Measurements from ENCODE around the gene KRTAP27-1. TPM values are rescaled to one million over a fixed set of nuclear protein-coding genes. Genes with fewer than 3 reads are reported as not detected.

The KRTAP27-1 gene
- polyA plus RNA-seq, 1 donor (not counting 4 experiments of a cell fraction or from before 2014, with no cell fraction given): not detected

DNA sequence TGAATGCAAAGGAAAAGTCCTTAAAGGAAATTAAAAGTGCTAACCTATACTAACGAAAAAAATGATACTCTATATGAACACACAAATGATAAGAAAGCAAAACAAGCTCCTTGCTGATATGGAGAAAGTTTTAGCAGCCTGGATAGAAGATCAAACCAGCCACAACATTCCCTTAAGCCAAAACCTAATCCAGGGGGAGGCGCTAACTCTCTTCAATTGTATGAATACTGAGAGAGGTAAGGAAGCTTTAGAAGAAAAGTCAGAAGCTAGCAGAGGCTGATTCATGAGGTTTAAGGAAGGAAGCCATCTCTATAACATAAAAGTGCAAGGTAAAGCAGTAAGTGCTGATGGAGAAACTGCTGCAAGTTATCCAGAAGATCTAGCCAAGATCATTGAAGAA, 7.5 kb upstream of the KRTAP27-1 start:
- FAIRE-seq (no peak), DNase-seq (ENCODE audit: low read depth, low spot score) (no peak)
- no peak overlapping the region for H2AFZ ChIP-seq (ENCODE audit: control insufficient read depth, low read length)
- H3K4me2 ChIP-seq (ENCODE audit: control insufficient read depth, extremely low read depth, insufficient read depth, low read depth, low read length): no peak overlapping the region
- no peaks in the 10 kb centered on the region for H3K4me1 ChIP-seq (ENCODE audit: control insufficient read depth, extremely low read depth, insufficient read depth, low read length)
- H4K20me1 ChIP-seq (ENCODE audit: control insufficient read depth, extremely low read depth, insufficient read depth, low read length): no peaks in the 10 kb centered on the region
- dilution Hi-C loops (cut with MboI; ENCODE audit: extremely low pct_ligation_motif_present, low sequenced_read_pairs): no loop called here
- H3K4me3 ChIP-seq (ENCODE audit: control insufficient read depth in 2 of 3, extremely low read depth in 1 of 3, insufficient read depth in 2 of 3, low read depth in 1 of 3, low read length in 3 of 3): no peak overlapping the region
- no peaks in the 10 kb centered on the region for H3K9me3 ChIP-seq (ENCODE audit: control insufficient read depth, low read depth, low read length)
- no peaks in the 10 kb centered on the region for H3K36me3 ChIP-seq (ENCODE audit: control insufficient read depth in 2 of 2, extremely low read depth in 1 of 2, insufficient read depth in 2 of 2, low read length in 2 of 2)
- H3K9ac ChIP-seq (ENCODE audit: control insufficient read depth, extremely low read depth, insufficient read depth, low read length): no peak overlapping the region
- no peak for TF ChIP-seq EZH2 (IDR thresholded peaks at IDR 0.05; ENCODE audit: low read length)
- TF ChIP-seq, protein P1, sequence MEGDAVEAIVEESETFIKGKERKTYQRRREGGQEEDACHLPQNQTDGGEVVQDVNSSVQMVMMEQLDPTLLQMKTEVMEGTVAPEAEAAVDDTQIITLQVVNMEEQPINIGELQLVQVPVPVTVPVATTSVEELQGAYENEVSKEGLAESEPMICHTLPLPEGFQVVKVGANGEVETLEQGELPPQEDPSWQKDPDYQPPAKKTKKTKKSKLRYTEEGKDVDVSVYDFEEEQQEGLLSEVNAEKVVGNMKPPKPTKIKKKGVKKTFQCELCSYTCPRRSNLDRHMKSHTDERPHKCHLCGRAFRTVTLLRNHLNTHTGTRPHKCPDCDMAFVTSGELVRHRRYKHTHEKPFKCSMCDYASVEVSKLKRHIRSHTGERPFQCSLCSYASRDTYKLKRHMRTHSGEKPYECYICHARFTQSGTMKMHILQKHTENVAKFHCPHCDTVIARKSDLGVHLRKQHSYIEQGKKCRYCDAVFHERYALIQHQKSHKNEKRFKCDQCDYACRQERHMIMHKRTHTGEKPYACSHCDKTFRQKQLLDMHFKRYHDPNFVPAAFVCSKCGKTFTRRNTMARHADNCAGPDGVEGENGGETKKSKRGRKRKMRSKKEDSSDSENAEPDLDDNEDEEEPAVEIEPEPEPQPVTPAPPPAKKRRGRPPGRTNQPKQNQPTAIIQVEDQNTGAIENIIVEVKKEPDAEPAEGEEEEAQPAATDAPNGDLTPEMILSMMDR (optimal IDR thresholded peaks at IDR 0.05 in 1 of 3, IDR thresholded peaks at IDR 0.05 in 1 of 3, conservative IDR thresholded peaks at IDR 0.05 in 1 of 3; ENCODE audit: extremely low read depth in 1 of 3, insufficient read depth in 2 of 3, low read length in 3 of 3): no peak
- no peak overlapping the region for H3K27ac ChIP-seq (ENCODE audit: control insufficient read depth, insufficient read depth, low read length)
- H3K9me1 ChIP-seq (ENCODE audit: control insufficient read depth, extremely low read depth, insufficient read depth, low read length): no peaks in the 10 kb centered on the region
- no peaks in the 10 kb centered on the region for H3K27me3 ChIP-seq (ENCODE audit: control insufficient read depth, extremely low read depth, insufficient read depth, low read length)
- no peaks in the 10 kb centered on the region for H3K79me2 ChIP-seq (ENCODE audit: control insufficient read depth, insufficient read depth, low read length)

DNA sequence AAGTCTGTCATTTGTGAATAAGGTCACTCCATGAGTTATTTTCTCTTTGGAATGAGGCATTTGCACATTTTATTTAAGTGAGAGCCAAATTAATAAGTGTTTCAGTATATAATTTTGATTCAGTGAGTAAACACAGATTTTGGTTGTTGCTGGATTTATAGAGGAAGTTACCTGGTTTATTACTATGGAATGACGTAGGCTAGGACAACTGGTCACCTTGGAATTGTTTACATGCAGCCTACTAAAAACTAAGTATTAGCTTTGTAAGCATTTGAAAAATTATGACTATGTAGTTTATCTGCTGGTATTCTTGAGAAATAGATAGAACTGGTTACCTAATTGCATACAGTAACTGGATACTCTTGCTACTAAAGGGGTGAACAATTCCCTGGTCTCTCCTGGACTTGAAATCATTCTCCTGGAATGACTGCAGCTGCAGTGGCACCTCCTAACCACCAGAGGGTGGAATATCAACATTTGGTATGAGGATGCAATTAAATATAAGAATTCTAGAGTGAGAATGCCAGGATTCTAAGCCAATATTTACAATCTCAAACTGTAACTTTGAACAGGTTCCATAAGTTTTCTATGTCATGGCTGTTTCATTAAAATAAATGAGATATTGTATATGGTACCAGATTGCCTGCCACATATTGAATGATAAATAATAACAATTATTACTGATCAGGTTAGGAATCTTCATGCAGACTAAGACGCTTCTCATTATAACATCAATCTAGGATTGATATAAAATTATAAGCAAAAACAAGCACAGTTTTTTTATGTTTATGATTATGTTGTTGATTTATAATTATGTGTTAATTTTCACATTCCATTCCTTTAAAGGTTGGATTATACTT, 3.5 kb upstream of the KRTAP27-1 start:
- no peaks in the 10 kb centered on the region for H3K79me2 ChIP-seq (ENCODE audit: control insufficient read depth, insufficient read depth, low read length)
- no peak overlapping the region for H3K4me3 ChIP-seq (ENCODE audit: control insufficient read depth in 2 of 3, extremely low read depth in 1 of 3, insufficient read depth in 2 of 3, low read depth in 1 of 3, low read length in 3 of 3)
- FAIRE-seq (no peak), DNase-seq (ENCODE audit: low read depth, low spot score) (no peak)
- TF ChIP-seq, protein P1 (optimal IDR thresholded peaks at IDR 0.05 in 1 of 3, IDR thresholded peaks at IDR 0.05 in 1 of 3, conservative IDR thresholded peaks at IDR 0.05 in 1 of 3; ENCODE audit: extremely low read depth in 1 of 3, insufficient read depth in 2 of 3, low read length in 3 of 3): peak; percentile 70 to 90 (median 76)
- no peak for TF ChIP-seq EZH2 (IDR thresholded peaks at IDR 0.05; ENCODE audit: low read length)
- no peaks in the 10 kb centered on the region for H3K27me3 ChIP-seq (ENCODE audit: control insufficient read depth, extremely low read depth, insufficient read depth, low read length)
- dilution Hi-C loops (cut with MboI; ENCODE audit: extremely low pct_ligation_motif_present, low sequenced_read_pairs): no loop called here
- no peaks in the 10 kb centered on the region for H3K9me3 ChIP-seq (ENCODE audit: control insufficient read depth, low read depth, low read length)
- no peaks in the 10 kb centered on the region for H3K36me3 ChIP-seq (ENCODE audit: control insufficient read depth in 2 of 2, extremely low read depth in 1 of 2, insufficient read depth in 2 of 2, low read length in 2 of 2)
- no peaks in the 10 kb centered on the region for H3K9me1 ChIP-seq (ENCODE audit: control insufficient read depth, extremely low read depth, insufficient read depth, low read length)
- H3K4me1 ChIP-seq (ENCODE audit: control insufficient read depth, extremely low read depth, insufficient read depth, low read length): no peaks in the 10 kb centered on the region
- no peaks in the 10 kb centered on the region for H4K20me1 ChIP-seq (ENCODE audit: control insufficient read depth, extremely low read depth, insufficient read depth, low read length)
- no peak overlapping the region for H2AFZ ChIP-seq (ENCODE audit: control insufficient read depth, low read length)
- H3K27ac ChIP-seq (ENCODE audit: control insufficient read depth, insufficient read depth, low read length): no peak overlapping the region
- no peak overlapping the region for H3K4me2 ChIP-seq (ENCODE audit: control insufficient read depth, extremely low read depth, insufficient read depth, low read depth, low read length)
- H3K9ac ChIP-seq (ENCODE audit: control insufficient read depth, extremely low read depth, insufficient read depth, low read length): no peak overlapping the region
